Measurements from ENCODE around the gene INMT.

Gene INMT

GRCh38 chr7:30743371-30744074 lies 8.4 kb upstream of the INMT start:
- no peak for DNase-seq (ENCODE audit: low read depth in 1 of 2, low spot score in 1 of 2)
- H3K27ac ChIP-seq (replicated peaks): no peak overlapping the region
- H3K4me3 ChIP-seq (replicated peaks; ENCODE audit: insufficient read depth, low read length): no peak overlapping the region
- no peaks in the 10 kb centered on the region for H3K27me3 ChIP-seq (ENCODE audit: insufficient read depth, poor library complexity, severe bottlenecking)
- TF ChIP-seq GABPA (IDR thresholded peaks at IDR 0.05; ENCODE audit: low read depth) (no peak), SPI1 (IDR thresholded peaks at IDR 0.05; ENCODE audit: borderline replicate concordance, low read depth) (no peak)

GRCh38 chr7:30744075-30744417 lies 7.9 kb upstream of the INMT start:
- no peak for DNase-seq (ENCODE audit: low read depth in 1 of 2, low spot score in 1 of 2)
- Histone ChIP-seq H3K27ac (replicated peaks) (no peak overlapping the region), H3K4me3 (replicated peaks; ENCODE audit: insufficient read depth, low read length) (no peak overlapping the region), H3K27me3 (ENCODE audit: insufficient read depth, poor library complexity, severe bottlenecking) (no peaks in the 10 kb centered on the region)
- no peak for TF ChIP-seq REST (IDR thresholded peaks at IDR 0.05; ENCODE audit: insufficient replicate concordance, low read depth)
- TF ChIP-seq SPI1 (IDR thresholded peaks at IDR 0.05; ENCODE audit: borderline replicate concordance, low read depth): no peak
- no peak for TF ChIP-seq CTCF (IDR thresholded peaks at IDR 0.05; ENCODE audit: insufficient read depth, low read length)
- TF ChIP-seq GABPA (IDR thresholded peaks at IDR 0.05; ENCODE audit: low read depth): no peak
- TF ChIP-seq POLR2AphosphoS5 (IDR thresholded peaks at IDR 0.05; ENCODE audit: low read depth): no peak

- Histone ChIP-seq H3K27ac (replicated peaks) (no peak overlapping the region), H3K27me3 (ENCODE audit: insufficient read depth, poor library complexity, severe bottlenecking) (no peaks in the 10 kb centered on the region), H3K4me3 (replicated peaks; ENCODE audit: insufficient read depth, low read length) (no peak overlapping the region)
- DNase-seq (ENCODE audit: low read depth in 1 of 2, low spot score in 1 of 2): no peak
- no peak for TF ChIP-seq REST (IDR thresholded peaks at IDR 0.05; ENCODE audit: insufficient replicate concordance, low read depth)
- no peak for TF ChIP-seq CTCF (IDR thresholded peaks at IDR 0.05; ENCODE audit: insufficient read depth, low read length)
- TF ChIP-seq GABPA (IDR thresholded peaks at IDR 0.05; ENCODE audit: low read depth): no peak
These were observed 6.5 kb upstream of the INMT start for GRCh38 chr7:30745261-30745941.

GRCh38 chr7:30750010-30750409 lies 1.9 kb upstream of the INMT start:
- Histone ChIP-seq H3K27me3 (ENCODE audit: insufficient read depth, poor library complexity, severe bottlenecking) (no peaks in the 10 kb centered on the region), H3K27ac (replicated peaks) (no peak overlapping the region), H3K4me3 (replicated peaks; ENCODE audit: insufficient read depth, low read length) (no peak overlapping the region)
- TF ChIP-seq GABPA (IDR thresholded peaks at IDR 0.05; ENCODE audit: low read depth) (no peak), SPI1 (IDR thresholded peaks at IDR 0.05; ENCODE audit: borderline replicate concordance, low read depth) (no peak), POLR2AphosphoS5 (IDR thresholded peaks at IDR 0.05; ENCODE audit: low read depth) (no peak), REST (IDR thresholded peaks at IDR 0.05; ENCODE audit: insufficient replicate concordance, low read depth) (no peak), CTCF (IDR thresholded peaks at IDR 0.05; ENCODE audit: insufficient read depth, low read length) (no peak)
- no peak for DNase-seq (ENCODE audit: low read depth in 1 of 2, low spot score in 1 of 2)

Data from HL-60 (cell line).